GM06990 (cell line): Measurements from ENCODE around the gene IFIT2.
A peak's percentile ranks its signal among the peaks of the same experiment; 100 is the strongest.
"Not testable (repeated sequence)": the region's sequence is repeated elsewhere in the genome, so short reads cannot be mapped to it uniquely, and the experiment has no call there.

Experiments used
- DNase-seq: peaks from one replicate; pipeline ENCODE4 v3.0.0-alpha.2; 2011; ENCODE audit not compliant: insufficient read length; ENCODE audit errors: extremely low read depth
- H3K27me3 ChIP-seq: replicated peaks from 2 replicates; pipeline ENCODE4 v1.6.0; 2011; ENCODE audit warnings: low read length; ENCODE audit not compliant: control insufficient read depth, insufficient read depth
- H3K36me3 ChIP-seq: 2 replicates; pipeline ENCODE4 v1.5.1; 2011; ENCODE audit warnings: low read length; ENCODE audit not compliant: control insufficient read depth, insufficient read depth
- H3K4me3 ChIP-seq: replicated peaks from 2 replicates; pipeline ENCODE4 v1.5.1; 2011; ENCODE audit warnings: low read depth, mild to moderate bottlenecking, control low read depth, low read length
- TF ChIP-seq, protein P1 (sequence below): IDR thresholded peaks from 2 replicates; pipeline ENCODE4 v1.5.1; 2011; ENCODE audit warnings: low read length, control low read depth, mild to moderate bottlenecking, inconsistent platforms; ENCODE audit not compliant: insufficient read depth, poor library complexity, severe bottlenecking

The IFIT2 gene

DNA sequence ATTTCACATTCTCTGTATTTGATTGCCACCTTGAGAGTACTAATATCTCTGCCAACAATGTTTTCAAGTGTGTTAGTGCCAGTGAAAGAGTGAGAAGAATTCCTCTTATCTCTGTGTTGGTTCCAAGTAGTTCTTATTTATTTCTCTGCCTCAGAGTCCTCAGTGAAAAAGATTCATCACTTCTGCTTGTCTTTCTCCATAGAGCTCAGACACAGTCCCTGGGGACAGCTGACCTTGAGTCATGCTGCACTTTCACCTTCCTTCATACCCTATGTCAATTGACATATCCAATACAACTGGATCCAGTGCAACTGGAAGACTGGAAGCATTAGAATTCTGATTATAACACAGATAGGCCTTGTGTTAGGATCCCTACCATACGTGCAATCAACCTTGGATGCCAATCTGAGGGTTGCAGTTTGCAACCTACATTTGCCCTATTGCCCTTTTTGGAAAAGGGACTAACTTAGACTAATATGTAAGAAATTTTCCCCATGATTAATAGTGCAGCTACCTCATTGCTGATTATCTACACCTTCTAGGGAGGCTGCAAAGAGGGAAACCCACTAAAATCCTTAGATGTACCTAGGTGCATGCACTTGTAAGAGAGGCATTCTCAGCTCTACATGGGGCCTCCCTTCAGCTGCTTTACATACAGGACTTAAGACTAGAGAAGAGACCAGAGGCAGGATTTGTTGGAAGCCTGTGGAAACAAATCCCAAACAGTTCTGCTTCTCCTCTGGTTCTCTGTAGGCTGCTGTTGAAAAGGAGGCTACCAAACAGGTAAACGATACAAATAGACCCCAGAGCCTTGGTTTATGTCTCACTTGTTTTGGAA is 8.4 kb downstream of the IFIT2 start:
- Histone ChIP-seq H3K36me3 (peaks cover 1% of the 10 kb centered on the region), H3K27me3 (no peaks in the 10 kb centered on the region), H3K4me3 (no peak overlapping the region)
- TF ChIP-seq, protein P1, sequence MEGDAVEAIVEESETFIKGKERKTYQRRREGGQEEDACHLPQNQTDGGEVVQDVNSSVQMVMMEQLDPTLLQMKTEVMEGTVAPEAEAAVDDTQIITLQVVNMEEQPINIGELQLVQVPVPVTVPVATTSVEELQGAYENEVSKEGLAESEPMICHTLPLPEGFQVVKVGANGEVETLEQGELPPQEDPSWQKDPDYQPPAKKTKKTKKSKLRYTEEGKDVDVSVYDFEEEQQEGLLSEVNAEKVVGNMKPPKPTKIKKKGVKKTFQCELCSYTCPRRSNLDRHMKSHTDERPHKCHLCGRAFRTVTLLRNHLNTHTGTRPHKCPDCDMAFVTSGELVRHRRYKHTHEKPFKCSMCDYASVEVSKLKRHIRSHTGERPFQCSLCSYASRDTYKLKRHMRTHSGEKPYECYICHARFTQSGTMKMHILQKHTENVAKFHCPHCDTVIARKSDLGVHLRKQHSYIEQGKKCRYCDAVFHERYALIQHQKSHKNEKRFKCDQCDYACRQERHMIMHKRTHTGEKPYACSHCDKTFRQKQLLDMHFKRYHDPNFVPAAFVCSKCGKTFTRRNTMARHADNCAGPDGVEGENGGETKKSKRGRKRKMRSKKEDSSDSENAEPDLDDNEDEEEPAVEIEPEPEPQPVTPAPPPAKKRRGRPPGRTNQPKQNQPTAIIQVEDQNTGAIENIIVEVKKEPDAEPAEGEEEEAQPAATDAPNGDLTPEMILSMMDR, result no peak
- no peak for DNase-seq

DNA sequence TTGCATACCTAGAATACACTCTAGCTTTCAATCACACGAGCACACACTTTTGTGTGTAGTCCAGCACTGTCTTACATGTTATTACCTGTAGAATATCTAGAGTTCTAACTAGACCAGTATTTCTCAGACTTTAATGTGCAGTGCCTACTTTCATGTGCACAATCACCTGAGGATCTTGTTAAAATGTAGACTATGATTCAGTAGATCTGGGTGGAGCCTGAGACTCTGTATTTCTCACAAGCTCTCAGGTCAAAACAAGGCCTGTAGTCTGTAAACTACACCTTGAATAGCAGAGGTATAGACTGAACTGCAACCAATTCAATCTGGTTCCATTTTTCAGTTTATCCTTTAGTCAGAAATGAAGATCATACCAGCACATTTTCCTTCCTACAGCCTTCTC is 11.1 kb downstream of the IFIT2 start:
- no peak for DNase-seq
- H3K4me3 ChIP-seq, result no peak overlapping the region
- H3K36me3 ChIP-seq, result no peaks in the 10 kb centered on the region
- no peaks in the 10 kb centered on the region for H3K27me3 ChIP-seq
- TF ChIP-seq, protein P1, result no peak

DNA sequence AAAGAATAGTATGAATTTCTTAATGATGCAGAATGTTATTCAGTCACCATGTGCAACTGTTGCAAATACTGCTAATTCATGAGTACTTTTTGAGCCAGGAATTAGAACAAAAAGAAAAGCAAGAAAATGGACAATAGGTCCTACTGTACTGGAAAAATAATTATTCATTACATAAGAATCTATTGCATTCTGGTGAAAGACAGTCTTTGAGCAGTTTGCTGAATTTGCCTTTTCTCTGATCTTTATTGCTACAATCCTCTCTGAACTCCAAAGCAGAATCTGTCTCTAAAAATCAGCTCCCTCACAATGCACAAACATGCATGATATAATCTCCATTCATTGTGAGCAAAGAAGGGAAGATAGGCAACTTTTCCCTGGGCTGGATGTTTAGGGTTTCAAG is 12.8 kb downstream of the IFIT2 start:
- Histone ChIP-seq H3K27me3 (no peaks in the 10 kb centered on the region), H3K4me3 (no peak overlapping the region), H3K36me3 (no peaks in the 10 kb centered on the region)
- no peak for DNase-seq
- TF ChIP-seq, protein P1, result no peak

DNA sequence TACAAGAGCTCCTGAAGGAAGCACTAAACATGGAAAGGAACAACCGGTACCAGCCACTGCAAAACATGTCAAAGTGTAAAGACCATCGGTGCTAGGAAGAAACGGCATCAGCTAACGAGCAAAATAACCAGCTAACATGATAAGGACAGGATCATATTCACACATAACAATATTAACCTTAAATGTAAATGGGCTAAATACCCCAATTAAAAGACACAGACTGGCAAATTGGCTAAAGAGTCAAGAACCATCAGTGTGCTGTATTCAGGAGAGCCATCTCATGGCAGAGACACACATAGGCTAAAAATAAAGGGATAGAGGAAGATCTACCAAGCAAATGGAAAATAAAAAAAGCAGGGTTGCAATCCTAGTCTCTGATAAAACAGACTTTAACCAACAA is 16.2 kb downstream of the IFIT2 start:
- not testable (repeated sequence) for DNase-seq, H3K27me3 ChIP-seq, H3K36me3 ChIP-seq, H3K4me3 ChIP-seq

DNA sequence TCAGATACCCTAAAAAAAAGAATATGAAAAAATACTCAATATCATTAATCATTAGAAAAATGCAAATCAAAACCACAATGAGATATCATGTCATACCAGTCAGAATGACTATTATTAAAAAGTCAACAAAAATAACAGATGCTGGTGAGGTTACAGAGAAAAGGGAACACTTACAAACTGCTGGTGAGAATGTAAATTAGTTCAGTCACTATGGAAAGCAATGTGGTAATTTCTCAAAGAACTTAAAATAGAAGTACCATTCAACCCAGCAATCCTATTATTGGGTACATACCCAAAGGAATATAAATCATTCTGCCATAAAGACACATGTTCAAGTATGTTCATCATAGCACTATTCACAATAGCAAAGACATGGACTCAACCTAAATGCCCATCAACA is 23.2 kb downstream of the IFIT2 start:
- not testable (repeated sequence) for H3K27me3 ChIP-seq, DNase-seq, H3K36me3 ChIP-seq, H3K4me3 ChIP-seq

DNA sequence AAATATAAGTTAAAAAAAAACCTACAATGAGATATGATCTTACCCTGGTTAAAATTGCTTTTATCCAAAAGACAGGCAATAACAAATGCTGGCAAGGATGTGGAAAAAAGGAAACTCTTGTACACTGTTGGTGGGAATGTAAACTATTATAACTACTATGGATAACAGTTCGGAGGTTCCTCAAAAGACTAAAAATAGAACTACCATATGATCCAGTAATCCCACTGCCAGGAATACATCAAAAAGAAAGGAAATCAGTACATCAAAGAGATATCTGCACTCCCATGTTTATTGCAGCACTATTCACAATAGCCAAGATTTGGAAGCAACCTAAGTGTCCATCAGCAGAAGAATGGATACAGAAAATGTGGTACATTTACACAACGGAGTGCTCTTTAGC is 24.0 kb downstream of the IFIT2 start:
- not testable (repeated sequence) for H3K4me3 ChIP-seq, H3K27me3 ChIP-seq, DNase-seq, H3K36me3 ChIP-seq

DNA sequence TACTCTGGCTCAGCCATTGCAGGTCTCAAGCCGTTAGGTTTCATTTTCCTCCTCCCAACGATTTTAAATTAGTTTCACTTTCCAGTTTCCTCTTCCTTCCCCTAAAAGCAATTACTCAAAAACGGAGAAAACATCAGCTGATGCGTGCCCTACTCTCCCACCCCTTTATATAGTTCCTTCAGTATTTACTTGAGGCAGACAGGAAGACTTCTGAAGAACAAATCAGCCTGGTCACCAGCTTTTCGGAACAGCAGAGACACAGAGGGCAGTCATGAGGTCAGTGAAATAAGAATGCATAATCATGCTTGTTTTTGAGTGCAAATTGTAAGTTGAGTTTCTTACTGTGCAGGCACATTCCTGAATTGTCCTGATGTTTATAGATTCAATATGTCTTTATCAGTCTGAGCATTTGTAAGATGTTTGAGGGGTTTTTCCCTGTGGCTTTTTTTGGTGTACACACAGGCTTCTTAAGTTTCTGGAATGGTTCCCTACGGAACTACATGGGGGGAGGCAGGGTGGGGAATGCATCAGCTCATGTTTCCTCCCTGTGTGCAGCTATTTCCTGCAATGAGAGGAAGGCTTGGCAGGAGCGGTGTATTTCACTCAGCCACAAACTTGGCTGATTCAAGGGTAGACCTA is 26.1 kb downstream of the IFIT2 start, which contains the start of gene IFIT3:
IFIT3 (plus strand) TSS at position 195 of the 639 bp plus-strand sequence; CDS start at position 272, 77 bp downstream.
- H3K27me3 ChIP-seq, result no peaks in the 10 kb centered on the region
- no peaks in the 10 kb centered on the region for H3K36me3 ChIP-seq
- peak; percentile 23 for DNase-seq
- TF ChIP-seq, protein P1, result no peak
- peak within 1 kb of the TSS; percentile 61 for H3K4me3 ChIP-seq
